NCI-H2081 (cell line): ENCODE results near the gene MYOF.
"Not testable (repeated sequence)": the region's sequence is repeated elsewhere in the genome, so short reads cannot be mapped to it uniquely, and the experiment has no call there.

Source experiments
- DNase-seq, 2 experiments: peaks; one replicate each; lab custom pipeline; 2025; lab: John Stamatoyannopoulos, UW

Gene MYOF

GRCh38 chr10:93386631-93387369, 95.3 kb downstream of the MYOF start:
- no peak for DNase-seq

GRCh38 chr10:93385345-93385744, 96.8 kb downstream of the MYOF start:
- no peak for DNase-seq

DNA sequence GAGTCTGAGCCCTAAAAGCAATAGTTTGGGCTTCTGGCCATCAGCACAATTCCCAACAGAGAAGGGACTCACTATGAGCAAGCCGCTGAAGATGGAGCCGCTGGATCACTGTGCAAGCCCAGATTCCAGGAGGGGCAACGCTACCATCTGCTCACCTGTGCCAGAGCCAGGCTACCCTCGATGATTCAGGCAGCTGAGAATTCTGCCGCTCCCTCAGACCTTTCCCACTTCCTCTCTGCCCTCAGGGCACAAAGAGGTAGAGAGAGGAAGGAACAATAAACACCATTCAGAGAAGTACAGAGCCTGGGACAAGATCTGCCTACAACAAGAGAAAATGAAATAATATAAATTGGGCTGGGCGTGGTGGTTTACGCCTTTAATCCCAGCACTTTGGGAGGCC, 98.1 kb downstream of the MYOF start:
- DNase-seq: no peak

- no peak for DNase-seq
These were observed 98.6 kb downstream of the MYOF start for GRCh38 chr10:93383562-93383981.

GRCh38 chr10:93379731-93380575, 102.2 kb downstream of the MYOF start:
- DNase-seq: no peak

DNA sequence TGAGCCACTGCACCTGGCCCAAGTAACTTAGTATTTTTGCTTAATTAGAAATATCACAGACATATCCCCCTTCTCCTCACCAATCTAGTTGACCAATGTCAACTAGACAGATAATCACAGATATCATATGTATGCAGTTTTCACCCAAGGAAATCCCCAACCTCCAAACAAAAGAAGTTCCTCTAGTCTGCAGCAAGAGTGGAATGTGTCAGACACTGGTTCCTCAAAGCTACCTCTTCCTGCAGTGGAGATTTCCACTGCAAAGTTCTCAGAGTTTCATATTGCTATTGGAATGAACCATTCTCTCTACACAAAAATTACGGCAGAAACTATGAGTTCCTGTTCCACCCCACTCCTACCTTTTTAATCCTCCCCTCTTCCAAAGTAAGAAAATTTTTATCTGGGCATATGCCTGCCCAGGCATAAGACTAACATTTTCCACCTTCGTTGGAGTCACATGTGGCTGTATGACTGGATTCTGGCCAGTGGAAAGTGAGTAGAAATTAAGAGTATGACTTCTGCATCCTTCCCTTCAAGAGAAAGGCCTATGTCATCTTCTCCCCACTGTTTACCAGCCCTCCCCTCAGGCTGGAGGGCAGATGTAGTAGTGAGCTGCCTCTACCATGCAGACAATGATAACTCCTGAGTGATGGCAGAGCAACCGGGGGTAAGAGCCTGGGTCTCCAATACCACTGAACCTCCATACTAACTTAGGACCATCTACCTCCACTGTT, 103.0 kb downstream of the MYOF start:
- DNase-seq: no peak

- no peak for DNase-seq
These were observed 104.1 kb downstream of the MYOF start for GRCh38 chr10:93378039-93378438.

DNA sequence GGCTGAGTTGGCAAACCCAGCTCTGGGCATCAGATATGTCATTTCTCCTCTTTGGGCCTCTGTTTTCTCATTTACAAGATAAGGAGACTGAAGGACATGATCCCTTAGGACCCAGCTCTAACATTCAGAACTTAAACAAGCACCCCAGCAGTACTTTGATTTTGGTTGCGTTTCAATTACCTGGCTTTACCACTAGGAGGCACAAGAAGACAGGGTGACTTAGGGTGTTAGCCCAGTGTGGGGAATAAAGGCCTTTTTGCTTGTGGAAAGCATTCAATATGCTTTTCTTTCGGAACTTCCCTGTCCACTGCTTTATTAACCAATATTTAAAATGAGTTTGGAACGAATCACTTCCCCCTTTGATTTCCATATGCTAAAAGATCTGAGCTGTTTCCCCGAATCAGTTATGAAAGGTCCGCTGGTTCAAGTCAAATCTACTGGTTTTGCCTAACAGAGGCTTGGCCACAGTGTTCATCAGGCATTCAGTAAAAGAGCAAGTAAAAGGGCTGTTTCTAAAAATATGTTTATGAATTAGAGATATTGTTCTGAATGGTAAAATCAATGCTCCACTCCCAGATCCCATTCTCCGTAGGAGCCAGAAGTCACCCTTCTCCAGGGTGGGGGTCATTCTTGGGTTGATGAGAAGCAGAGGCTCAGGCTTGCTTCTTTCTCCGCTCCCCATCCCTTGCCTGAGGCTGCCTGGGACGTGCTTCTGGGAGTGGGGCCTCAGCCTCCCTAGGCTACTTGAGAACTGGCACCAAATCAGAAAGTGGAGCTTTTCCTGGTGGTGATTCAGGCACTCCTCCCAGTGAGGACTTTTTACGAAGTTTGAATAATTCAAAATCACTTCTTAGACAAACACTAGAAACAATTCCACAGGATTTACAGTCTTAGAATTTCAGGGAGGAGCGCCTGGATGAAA, 105.5 kb downstream of the MYOF start:
- DNase-seq: peak; percentile 32 to 50

- no peak for DNase-seq
These were observed 111.2 kb downstream of the MYOF start for GRCh38 chr10:93370961-93371360.

DNA sequence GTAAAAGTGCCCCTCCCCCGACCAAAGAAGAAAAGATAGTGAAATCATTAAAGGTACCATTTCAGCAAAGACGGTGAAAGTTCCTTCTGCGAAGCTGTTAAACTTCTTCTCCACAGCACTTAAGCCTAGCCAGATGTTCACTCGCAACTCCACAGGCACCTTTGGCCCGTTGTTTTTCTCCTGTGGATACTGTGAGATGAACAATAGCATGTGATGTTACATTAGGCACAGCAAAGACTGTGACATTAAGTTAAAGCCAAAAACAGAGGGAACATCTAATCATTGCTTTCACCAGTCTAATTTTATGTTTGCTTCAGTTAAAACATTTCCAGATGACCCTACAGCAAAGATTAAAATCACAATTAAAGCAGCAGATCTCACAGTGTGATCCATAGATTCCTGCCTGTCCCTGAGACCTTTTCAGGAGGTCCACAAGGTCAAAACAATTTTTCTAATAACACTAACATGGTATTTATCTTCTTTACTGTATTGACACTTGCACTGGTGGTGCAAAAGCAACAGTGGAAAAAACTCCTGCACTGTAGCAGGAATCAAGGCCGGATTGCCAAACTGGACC, 112.5 kb downstream of the MYOF start:
- DNase-seq: no peak

DNA sequence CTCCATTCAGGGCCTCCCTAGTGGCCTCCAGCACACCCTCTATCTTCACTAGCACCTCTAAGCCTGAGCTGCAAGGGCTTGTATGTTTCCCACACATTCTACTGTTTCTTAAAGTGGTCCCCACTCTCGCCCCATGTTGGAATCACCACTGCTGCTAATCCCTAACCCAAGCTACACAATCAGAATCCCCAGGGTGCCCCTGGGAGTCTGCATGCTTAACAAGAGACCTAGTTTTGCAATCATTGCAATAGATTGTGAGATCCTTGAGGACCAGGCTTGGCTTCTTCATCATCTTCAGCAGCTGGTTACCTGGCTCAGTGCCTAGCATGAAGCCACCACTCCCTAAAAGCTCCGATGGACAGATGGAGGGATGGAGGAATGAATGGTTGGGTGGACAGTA, 113.9 kb downstream of the MYOF start:
- no peak for DNase-seq

GRCh38 chr10:93367664-93368063, 114.5 kb downstream of the MYOF start:
- no peak for DNase-seq

DNA sequence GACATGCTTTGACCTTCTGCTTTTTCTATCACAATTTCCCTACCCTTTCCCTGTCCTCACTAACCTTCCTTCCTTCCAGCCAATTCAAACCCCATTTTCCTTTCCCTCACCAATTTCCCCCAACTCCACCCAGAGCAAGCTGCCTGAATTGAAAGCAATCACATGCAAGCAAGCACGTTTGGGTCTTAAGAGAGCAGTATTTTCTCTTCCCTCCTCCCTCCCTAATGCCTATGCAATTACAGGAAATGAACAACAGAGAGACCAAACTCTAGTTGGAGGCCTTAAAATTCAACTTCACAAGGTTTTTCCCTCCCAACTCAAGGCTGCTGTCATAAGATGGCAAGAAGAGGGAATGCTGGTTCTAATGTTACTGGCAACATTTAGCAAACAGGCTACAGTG, 117.2 kb downstream of the MYOF start:
- DNase-seq: no peak

GRCh38 chr10:93363891-93364648, 118.1 kb downstream of the MYOF start:
- DNase-seq: no peak

DNA sequence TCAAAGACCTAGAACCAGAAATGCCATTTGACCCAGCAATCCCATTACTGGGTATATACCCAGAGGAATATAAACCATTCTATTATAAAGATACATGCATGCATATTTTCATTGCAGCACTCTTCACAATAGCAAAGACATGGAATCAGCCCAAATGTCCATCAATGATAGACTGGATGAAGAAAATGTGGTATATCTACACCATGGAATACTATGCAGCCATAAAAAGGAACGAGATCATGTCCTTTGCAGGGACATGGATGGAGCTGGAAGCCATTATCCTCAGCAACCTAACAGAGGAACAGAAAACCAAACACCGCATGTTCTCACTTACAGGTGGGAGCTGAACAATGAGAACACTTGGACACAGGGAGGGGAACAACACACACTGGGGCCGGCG, 123.7 kb downstream of the MYOF start:
- DNase-seq: not testable (repeated sequence)

GRCh38 chr10:93357680-93358079, 124.5 kb downstream of the MYOF start:
- peak; percentile 25 to 57 for DNase-seq

DNA sequence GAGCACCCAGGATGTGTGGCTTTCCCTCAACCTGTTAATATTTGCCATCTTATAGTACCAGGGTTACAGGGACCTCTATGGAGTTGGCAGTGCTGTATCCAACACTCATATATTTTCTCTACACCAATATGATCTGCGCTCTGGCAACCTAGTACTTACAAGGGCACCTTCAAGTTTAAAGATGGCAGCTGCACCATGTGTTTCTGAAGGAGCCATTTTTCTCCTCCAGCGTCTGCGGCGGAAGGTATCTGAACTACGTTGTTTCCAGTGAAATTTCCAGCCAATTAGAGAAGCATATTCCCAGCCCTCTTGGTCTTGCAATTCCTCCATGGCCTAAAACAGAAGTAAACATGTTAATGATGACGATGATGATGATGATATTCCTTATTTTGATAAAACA, 125.6 kb downstream of the MYOF start:
- no peak for DNase-seq

GRCh38 chr10:93352638-93353383, 129.3 kb downstream of the MYOF start:
- DNase-seq: peak; percentile 6 to 11

DNA sequence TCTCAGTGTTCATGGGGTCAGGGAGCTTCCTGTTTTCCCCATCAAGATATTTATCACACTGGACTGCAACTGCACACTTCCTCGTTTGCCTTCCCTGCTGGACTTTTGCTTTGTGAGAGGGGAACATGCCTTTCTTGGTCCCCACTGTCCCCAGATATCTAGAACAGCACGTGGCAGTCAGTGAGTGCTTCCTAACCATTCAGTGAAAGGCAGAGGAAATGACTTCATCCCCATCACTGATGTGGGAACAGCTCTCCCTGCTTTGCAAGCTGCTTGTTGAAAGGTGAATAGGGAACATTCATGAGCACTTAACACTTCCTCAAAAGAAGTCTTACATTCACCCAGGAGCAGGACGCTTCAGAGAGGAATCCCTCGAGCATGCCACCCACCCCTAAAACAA, 135.4 kb downstream of the MYOF start:
- no peak for DNase-seq

- DNase-seq: no peak
These were observed 136.0 kb downstream of the MYOF start for GRCh38 chr10:93346108-93346507.
